ENCODE measurements around the gene MAMDC4.
"Not testable (repeated sequence)": the region's sequence is repeated elsewhere in the genome, so short reads cannot be mapped to it uniquely, and the experiment has no call there.

MAMDC4 gene

DNA sequence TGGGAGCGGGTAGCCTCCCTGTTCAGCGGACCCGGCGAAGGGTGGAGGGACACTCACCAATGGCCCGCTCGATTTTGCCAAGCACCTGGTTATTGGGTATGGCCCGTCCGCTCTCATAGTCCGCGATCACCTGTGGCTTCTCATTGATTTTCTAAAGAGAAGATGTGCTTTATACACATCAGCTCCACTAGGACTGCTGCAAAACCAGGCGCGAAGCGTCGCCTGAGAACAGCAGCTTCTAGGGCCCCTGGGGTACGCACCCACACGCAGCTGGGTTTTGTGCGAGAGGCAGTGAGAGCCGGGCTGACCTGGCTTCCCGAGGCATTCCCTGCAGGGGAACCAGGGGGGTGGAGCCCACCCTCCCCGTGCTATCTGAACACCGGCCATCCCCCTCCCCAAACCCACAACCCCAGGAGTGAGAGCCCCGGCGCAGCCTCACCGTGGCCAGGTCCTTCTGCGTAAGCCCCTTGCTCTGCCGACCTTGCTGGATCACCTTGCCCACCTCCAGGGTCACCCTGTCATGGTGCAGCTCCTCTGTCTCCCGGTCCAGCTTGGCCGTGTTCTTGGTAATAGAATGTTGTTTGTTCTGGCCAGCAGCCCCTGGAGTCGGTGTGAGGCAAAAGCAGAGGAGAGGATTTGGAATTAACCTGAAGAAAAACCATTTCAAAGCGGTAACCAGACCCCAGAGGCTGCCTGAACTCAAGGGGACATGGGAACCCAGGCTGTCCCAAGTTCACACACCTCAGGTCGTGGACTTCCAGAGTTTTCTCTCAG lies 10.9 kb downstream of the MAMDC4 start:
- DNase-seq: no peak

DNA sequence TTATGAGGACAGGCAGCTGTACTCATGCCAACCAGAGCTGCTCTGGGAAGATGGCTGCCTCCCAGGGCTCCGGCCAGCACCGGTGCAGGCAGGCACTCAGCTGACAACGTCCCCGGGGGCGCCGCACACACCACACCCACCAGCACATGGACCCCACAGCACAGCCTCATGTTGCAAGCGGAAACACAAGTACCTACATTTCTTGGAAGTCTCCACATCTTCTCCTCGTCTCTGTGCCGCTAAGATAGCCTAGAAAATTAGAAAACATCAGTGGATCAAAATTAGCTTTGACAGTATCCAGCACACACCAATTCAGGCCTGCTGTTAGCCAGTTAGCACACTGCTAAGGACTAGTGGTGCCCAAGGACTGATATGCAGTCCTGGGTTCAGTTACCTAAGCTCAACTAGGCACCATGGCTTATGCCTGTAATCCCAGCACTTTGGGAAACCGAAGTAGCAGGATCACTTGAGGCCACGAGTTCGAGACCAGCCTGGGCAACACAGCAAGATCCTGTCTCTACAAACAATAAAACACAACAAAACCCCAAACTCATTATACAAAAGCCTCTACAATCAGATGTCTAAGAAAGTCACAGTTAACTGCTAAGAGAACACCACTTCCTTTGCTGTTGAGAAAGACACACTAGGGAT lies 11.6 kb downstream of the MAMDC4 start:
- DNase-seq: no peak

DNA sequence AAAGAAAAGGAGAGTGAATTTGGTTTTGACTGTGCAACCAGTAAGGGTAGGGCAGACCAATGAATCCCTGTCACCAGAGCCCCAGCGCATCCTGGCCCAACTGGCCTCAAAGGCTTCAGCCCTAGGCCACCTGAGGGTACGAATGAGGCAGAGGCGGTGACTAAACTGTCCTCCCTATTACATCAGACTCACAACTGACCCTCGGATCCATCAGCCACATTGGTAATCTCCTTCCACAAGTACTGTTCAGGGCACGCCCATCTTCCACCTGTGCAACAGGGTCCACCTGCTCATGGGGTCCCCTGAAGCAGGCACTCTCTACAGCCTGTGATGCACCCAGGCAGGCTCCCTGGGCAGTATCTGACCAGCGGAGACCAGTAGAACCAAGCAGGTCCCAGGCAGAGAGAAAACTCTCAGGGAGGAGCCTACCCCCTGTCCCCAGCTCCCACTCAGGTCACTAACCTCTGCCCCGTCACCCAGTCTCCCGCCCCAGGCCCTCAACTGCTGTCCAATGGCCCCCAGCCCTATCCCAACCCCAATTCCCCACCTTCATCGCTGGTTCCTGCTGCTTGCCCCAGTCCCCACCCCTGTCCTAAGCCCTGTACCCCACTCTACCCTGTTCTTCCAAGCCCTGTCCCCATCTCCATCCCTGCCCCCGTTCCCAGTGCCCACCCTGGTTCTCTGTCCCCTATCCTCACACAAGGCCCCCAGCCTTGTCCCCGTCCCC lies 13.1 kb downstream of the MAMDC4 start:
- DNase-seq: no peak

DNA sequence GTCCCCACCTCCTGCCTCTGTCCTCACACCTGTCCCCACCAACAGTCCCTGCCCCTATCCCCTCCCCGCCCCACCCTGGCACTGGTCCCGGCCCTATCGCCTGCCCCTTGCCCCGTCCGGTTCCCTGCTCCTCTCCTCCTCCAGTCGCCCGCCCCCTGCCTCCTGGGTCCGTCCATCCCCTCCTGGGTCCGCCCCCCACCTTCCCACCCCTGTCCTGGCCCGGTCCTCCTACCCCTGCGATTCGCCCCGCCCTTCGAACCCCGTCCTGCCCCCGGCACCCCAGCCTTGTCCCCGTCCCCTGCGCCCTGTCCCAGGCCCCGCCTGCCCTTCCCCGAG lies 13.6 kb downstream of the MAMDC4 start:
- no peak for DNase-seq

DNA sequence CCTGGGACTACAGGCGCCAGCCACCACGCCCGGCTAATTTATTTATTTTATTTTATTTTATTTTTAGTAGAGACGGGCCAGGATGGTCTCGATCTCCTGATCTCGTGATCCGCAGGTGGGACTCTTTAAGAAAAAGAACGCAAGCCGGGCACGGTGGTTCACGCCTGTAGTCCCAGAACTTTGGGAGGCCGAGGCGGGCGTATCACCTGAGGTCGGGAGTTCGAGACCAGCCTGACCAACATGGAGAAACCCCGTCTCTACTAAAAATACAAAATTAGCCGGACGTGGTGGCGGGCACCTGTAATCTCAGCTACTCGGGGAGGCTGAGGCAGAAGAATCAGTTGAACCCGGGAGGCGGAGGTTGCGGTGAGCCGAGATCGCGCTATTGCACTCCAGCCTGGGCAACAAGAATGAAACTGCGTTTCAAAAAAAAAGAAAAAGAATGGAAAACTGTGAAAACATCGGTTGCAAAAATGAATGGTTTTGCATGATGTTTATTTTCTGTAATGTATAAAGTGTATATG lies 14.8 kb downstream of the MAMDC4 start:
- DNase-seq: not testable (repeated sequence)

DNA sequence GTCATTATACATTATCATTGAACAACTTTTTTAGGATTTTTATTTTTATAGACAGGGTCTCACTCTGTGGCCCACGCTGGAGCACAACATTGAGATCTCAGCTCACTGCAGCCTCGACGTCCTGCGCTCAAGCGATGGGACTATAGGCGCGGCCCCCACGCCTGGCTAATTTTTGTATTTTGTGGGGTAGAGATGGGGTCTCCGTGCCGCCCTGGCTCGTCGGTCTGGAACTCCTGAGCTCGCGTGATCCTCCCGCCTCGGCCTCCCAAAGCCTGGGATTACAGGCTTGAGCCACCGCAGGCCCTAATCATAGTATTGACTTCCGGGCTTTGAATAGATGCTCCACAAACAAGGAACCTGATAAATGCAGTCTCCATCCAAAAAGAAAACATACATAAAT lies 15.3 kb downstream of the MAMDC4 start:
- no peak for DNase-seq

DNA sequence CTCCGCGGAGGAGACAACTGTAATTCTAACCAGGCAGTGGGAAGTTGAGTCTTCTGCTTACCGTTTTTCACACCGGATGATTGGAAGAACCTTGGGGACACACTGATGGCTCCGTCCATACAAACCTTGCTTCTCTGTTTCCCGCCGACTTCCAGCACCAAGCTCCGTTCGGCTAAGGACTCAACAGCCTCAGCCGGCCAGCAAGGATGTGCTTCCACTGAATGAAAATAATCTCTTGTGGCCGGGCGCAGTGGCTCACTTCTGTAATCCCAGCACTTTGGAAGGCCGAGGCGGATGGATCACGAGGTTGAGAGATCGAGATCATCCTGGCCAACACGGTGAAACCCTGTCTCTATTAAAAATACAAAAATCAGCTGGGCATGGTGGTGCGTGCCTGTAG lies 15.8 kb downstream of the MAMDC4 start:
- no peak for DNase-seq

DNA sequence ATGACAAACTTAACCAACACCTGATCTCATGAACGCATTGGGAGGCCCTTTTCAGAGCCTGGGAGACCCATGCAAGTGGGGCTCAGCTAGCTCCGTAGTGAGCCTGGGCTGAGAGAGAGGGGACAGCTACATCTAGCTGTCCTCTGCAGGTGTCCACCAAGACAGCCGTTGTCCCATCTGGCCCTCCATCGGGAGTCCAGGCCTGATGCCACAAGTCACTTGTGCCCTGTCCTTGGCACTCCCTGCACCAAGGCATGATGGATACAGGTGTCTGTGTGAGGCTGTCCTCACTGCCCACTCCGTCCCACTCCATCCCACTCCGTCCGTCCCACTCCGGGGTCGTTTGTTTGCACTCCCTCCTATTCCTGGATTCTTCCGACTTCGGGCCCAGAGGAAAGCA lies 16.5 kb downstream of the MAMDC4 start:
- no peak for DNase-seq

DNA sequence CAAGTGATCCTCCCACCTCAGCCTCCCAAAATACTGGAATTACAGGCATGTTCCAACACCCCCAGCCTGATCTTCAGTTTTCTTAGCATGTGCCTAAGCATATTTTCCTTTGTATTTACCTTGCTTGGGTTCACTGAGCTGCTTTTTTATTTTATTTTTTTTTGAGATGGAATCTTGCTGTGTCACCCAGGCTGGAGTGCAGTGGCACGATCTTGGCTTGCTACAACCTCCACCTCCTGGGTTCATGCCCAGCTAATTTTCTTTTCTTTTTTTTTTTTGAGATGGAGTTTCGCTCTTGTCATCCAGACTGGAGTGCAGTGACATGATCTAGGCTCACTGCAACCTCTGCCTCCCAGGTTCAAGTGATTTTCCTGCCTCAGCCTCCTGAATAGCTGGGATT lies 17.5 kb downstream of the MAMDC4 start:
- DNase-seq: not testable (repeated sequence)

DNA sequence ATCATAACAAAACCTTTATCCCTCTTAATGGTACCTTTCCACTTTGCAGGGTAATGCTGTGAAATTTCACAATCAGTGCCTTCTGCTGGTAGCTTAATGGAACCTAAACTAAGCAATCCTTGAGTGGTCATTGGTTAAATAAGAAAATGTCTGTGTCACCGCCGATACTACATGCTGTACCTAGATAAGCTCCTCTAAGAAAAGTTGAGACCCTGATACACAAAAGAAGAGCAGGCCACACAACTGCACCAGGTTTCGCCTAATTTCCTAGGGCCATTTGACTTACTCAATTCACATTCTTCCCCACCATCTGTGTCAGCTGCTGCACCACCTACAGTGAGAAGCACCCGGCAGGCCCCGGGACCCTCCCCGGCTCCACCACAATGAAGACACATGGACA lies 23.0 kb downstream of the MAMDC4 start:
- DNase-seq: no peak

DNA sequence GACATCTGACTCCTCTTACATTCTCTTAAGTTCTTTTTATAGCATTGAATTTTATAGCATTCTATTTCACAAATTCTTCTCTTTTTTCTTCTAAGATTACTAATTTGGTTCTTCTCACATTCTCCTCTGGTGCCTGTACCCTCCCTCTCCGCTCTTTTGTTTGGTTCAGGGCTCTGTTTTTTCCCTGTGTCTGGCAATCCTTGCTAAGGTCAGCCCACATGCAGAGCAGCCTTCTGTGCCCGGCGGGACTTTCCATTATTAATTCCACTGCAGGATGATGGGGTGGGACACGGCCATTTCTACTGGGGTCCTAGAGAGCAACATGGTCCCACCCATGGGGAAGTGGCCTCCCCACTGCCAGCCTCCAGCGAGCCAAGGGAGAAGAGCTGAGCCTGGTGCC lies 24.3 kb downstream of the MAMDC4 start:
- DNase-seq: no peak

DNA sequence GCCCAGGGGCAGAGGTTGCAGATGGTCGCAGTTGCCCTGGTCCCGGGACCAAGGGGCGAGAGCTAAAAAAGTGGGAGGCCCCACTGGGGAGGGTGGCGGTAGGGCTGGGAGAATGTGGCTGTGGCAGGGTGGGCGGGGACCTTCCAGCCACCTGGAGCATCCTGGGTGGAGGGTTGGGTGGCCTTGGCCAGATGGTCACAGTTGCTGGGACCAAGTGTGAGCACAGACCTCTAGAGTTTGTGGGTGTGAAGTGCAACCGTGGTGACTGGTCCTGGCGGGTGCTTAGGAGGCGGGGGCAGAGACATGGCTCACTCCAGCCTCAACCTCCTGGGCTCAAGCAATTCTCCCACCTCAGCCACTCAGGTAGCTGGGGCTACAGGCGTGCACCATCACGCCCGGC lies 28.5 kb downstream of the MAMDC4 start:
- peak; percentile 41 for DNase-seq

DNA sequence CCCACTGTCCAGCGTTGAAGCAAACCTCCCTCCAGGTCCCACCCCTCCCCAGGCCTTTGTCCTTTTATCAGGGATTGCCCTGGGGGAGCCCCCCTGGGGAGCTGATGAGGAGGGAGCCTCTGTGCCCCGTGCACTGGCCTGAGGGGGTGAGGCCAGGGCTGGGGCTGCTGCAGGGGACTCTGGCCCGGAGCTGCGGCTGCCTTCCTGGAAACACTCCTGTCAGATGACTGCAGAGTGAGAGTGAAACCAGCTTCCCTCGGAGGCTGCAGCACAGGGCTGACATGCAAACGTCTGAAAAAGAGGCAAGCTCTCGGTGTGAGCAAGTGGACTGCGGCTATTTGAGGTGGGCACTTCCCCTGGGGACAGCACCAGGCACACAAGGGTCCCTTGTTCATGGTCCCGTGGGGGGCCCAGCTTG lies 29.6 kb downstream of the MAMDC4 start:
- DNase-seq: peak; percentile 52

DNA sequence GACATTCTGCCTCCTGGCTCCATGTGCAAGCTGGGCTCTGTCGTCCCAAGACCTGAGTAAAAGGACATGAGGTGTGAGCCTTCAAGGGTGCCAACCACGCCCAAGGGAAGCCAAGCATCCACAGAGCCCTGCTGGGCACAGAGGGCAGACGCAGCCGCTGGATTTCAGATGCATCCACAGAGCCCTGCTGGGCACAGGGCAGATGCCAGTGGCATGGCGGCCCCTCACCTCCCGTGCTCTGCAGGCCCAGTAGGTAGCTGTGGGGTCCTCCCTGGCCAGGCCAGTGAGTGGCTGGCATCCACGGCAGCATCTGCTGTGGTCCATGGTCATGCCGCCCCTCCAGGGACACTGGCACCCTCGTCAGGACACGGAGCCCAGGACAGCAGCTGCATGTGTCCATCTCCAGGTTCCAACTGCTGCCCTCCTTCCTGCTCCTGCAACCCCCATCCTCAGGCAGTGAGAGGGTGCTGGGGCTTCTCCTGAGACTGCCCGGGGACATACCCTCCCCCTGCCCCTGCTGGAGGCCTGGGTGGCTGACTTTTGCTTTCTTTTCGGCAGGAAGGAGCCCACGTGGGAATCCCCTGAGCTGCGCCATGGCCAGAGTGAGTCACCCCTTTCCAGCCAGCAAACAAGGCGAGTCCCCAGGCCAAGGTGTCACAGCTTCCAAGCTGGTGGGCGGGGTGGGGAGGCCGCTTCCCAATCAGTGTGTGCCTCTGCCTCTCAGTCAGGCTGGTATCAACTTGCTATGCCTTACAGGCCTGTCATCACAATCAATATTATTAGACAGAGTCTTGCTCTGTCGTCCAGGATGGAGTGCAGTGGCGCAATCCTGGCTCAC lies 30.2 kb downstream of the MAMDC4 start:
- DNase-seq: peak; percentile 62

DNA sequence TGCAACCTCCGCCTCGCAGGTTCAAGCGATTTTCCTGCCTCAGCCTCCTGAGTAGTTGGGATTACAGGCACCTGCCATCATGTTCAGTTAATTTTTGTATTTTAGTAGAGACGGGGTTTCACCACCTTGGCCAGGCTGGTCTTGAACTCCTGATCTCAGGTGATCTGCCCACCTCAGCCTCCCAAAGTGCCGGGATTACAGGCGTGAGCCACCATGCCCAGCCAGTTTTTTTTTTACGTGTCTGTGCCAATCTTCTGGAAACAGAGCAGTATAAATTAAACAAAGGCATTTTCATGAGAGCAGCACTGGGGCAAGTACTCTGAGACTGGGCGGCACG lies 30.8 kb downstream of the MAMDC4 start:
- DNase-seq: not testable (repeated sequence)

DNA sequence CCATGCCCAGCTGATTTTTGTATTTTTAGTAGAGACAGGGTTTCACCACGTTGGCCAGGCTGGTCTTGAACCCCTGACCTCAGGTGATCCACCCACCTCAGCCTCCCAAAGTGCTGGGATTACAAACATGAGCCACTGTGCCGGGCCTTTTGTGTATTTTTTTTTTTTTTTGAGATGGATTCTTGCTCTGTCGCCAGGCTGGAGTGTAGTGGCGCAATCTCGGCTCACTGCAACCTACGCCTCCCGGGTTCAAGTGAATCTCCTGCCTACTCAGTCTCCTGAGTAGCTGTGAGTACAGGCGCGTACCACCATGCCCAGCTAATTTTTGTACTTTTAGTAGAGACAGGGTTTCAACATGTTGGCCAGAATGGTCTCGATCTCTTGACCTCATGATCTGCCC lies 31.5 kb downstream of the MAMDC4 start:
- DNase-seq: not testable (repeated sequence)

DNA sequence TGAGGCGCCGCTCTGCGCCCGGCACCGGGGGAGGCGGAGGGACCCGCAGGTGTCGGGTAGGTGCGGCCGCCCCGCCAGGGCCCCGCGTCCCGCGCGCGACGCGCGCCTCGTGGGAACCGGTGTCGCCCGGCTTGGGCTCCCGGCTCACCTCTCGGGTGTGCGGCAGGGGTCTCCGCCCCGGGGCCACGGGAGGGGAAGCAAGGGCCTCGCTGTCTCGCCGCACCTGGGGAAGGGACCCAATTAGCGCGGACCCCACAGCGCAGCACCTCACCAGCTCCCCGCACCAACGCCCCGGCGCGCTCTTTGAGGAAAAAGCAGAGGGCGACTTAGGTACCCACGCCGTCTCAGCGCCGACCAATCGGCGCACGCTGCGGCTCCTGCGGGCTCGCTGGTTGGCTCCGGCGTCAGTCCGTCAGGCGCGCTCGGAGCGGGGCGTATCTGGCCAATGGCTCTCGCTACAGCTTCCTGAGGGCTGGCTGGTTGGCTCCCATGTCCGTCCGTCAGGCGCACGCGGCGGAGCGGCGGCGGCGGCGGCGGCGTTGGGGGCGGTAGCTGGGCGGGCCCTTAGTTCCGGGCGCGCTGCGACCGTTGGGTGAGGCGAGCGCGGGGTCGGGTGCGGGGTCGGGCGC lies 33.9 kb downstream of the MAMDC4 start, which contains the start of gene TRAF2:
TSS of gene TRAF2 (plus strand) at position 567 of the 629 bp plus-strand sequence. CDS start 12,225 bp downstream, outside the sequence.
- DNase-seq: peak; percentile 99

DNA sequence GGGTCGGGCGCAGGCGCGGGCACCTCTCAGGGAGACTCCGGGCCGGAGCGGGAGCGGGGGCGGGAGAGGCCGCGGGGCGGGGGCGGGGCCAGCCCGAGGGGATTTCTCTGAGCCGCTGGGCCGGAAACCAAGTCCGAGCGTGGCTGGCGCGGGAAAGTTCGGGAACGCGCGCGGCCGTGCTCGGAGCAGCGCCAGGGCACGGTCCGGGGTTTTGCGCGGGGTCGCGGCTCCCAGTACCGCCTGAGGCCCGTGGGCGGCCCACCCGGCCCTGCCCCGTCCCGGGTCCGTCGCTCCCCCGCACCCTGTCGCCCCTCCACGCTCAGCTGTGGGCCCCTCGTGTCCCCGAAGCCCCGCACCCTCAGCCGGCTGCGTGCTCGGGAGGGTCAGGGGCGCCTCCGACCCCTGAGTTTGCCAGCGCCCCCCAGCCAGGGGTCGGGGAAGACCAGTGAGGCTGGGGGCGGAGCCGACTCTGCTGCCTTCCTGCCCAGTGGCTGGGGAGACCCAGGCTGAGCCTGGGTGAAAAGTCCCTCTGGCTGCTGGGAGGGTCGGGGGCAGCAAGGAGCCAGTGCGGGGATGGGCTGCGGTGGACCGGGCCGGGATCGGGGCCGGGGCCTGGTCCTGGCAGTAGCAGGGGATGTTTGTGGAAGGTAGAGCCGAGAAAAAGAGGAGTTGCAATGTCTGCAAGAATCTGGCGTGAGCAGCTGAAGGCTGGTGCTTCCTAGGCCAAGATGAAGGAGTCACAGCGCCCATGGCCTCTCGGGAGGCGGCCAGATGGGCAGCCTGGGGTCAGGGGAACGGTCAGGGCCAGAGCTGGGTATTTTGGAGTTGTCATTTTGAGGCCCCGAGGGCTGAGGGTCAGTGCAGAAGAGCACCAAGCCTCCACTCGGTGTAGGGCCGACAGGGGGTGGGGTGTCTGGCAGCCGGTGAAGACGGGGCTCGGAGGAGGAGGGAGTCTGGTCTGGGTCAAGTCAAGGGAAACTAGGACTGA lies 34.8 kb downstream of the MAMDC4 start:
- peak; percentile 54 for DNase-seq

DNA sequence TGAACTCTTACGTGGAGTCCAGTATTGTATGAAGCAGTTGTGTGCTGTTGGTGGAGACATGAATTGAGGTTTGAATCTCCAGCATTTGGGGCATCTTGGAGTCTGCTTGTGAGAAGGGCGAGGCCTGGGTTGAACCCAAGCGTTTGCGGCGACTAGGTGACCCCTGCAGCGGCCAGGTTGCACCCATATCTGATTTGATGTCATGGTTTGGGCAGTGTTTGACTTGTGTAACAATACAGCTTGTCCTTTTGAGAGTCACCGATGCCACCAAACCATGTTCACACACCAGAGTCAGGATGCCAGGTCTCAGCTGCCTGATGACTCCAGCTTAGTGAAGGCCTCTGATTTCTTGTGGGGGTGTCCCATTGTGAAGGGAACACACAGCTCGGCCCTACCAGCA lies 36.3 kb downstream of the MAMDC4 start:
- DNase-seq: no peak

DNA sequence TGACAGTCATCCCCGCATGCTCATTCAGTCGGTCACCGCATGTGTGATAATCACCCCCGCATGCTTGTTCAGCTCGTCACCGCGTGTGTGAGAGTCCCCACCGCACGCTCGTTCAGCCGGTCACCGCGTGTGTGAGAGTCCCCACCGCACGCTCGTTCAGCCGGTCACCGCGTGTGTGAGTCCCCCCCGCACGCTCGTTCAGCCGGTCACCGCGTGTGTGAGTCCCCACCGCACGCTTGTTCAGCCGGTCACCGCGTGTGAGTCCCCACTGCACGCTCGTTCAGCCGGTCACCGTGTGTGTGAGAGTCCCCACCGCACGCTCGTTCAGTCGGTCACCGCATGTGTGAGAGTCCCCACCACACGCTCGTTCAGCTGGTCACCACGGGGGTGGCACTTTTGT lies 37.7 kb downstream of the MAMDC4 start:
- no peak for DNase-seq

DNA sequence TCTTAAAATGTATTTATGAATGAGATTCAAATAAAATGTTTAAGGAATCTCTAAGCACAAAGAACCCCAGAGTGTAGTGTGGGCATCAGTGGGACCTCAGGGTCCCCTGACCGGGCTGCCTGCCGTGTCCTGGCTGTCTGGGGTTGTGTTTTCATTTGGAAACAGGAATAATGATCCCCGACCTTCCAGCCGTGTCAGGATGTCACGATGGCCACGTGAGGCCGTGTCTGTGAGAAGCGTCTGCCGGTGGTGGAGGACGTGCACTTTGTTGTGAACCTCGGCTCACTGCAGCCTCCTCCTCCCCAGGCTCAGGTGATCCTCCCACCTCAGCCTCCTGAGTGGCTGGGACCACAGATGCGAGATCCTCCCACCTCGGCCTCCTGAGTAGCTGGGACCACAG lies 38.5 kb downstream of the MAMDC4 start:
- no peak for DNase-seq

Measured in NCI-H69 (cell line).